Endothelial cell of umbilical vein (primary cell): ENCODE results near the gene FRY. TPM values are rescaled to one million over a fixed set of nuclear protein-coding genes. Genes with fewer than 3 reads are reported as not detected.

Experiments used
- BruUV-seq: library from RNA; stranded (reverse); fragments of 400-500 nt; replicated peaks from 2 replicates; lab custom pipeline; 2021; lab: Mats Ljungman, UMichigan
- CTCF ChIA-PET: fragments of 300-600, 350-600 bp; sonication (Branson Sonifier 250); formaldehyde crosslinking; loops from one replicate; lab custom pipeline; 2021; ENCODE audit warnings: antibody characterized with exemption, inconsistent platforms; lab: Charles Lee
- POLR2A ChIA-PET: fragments of 300-600, 350-600 bp; sonication (Branson Sonifier 250); formaldehyde crosslinking; loops from one replicate; lab custom pipeline; 2021; ENCODE audit warnings: antibody characterized with exemption, inconsistent platforms; lab: Charles Lee
- DNase-seq: peaks from one replicate; pipeline ENCODE4 v3.0.0-alpha.2; 2011; ENCODE audit warnings: low read depth, low spot score
- FAIRE-seq: peaks from 2 replicates; lab custom pipeline; 2011; peaks lifted over from hg19 to GRCh38; lab: Jason Lieb, UNC
- H2AFZ ChIP-seq: 2 replicates; pipeline ENCODE4 v1.6.0; 2012; ENCODE audit warnings: low read depth, low read length, control low read depth, inconsistent platforms
- H3K27ac ChIP-seq: 2 replicates; pipeline ENCODE4 v1.5.1; 2011; ENCODE audit warnings: low read depth, mild to moderate bottlenecking, control low read depth, low read length, moderate library complexity; ENCODE audit not compliant: insufficient read depth
- H3K27me3 ChIP-seq, 2 experiments: 2 replicates each; pipeline versions ENCODE4 v1.6.0 to v1.6.1; 2011; ENCODE audit warnings: low read length in 2 of 2, mixed read lengths in 1 of 2; ENCODE audit not compliant: control insufficient read depth in 2 of 2, insufficient read depth in 2 of 2
- H3K36me3 ChIP-seq, 2 experiments: 2 replicates in 1 of 2; 3 replicates in 1 of 2; pipeline ENCODE4 v1.5.1; 2011; ENCODE audit warnings: low read length in 2 of 2, mild to moderate bottlenecking in 1 of 2, moderate library complexity in 1 of 2; ENCODE audit not compliant: control insufficient read depth in 2 of 2, insufficient read depth in 2 of 2; ENCODE audit errors: extremely low read depth in 1 of 2
- H3K4me1 ChIP-seq: 3 replicates; pipeline ENCODE4 v1.5.1; 2011; ENCODE audit warnings: mild to moderate bottlenecking, low read length; ENCODE audit not compliant: control insufficient read depth, insufficient read depth; ENCODE audit errors: extremely low read depth
- H3K4me2 ChIP-seq: 2 replicates; pipeline ENCODE4 v1.6.1; 2011; ENCODE audit warnings: low read length, control low read depth, mixed read lengths; ENCODE audit not compliant: insufficient read depth
- H3K4me3 ChIP-seq, 3 experiments: fragments of 200-600 bp in 1 of 3; sonication (generic), shearing (Covaris generic) in 1 of 3; replicated peaks in 1 of 3; 2 replicates each; pipeline ENCODE4 v1.5.1; 2011 to 2016; ENCODE audit warnings: control low read depth in 3 of 3, low read length in 3 of 3, mild to moderate bottlenecking in 2 of 3, inconsistent platforms in 1 of 3, low read depth in 1 of 3, moderate library complexity in 1 of 3; ENCODE audit not compliant: insufficient read depth in 1 of 3
- H3K79me2 ChIP-seq: 2 replicates; pipeline ENCODE4 v1.6.0; 2012; ENCODE audit warnings: low read length, inconsistent platforms; ENCODE audit not compliant: control insufficient read depth, insufficient read depth
- H3K9ac ChIP-seq: replicated peaks from 2 replicates; pipeline ENCODE3; 2011; ENCODE audit warnings: low read length, control low read depth; ENCODE audit not compliant: insufficient read depth; ENCODE audit errors: extremely low read depth
- H3K9me1 ChIP-seq: replicated peaks from 3 replicates; pipeline ENCODE4 v1.6.0; 2011; ENCODE audit warnings: mild to moderate bottlenecking, low read length; ENCODE audit not compliant: control insufficient read depth, insufficient read depth; ENCODE audit errors: extremely low read depth
- H3K9me3 ChIP-seq: replicated peaks from 2 replicates; pipeline ENCODE4 v1.5.1; 2012; ENCODE audit warnings: low read length, inconsistent platforms; ENCODE audit not compliant: control insufficient read depth, insufficient read depth
- H4K20me1 ChIP-seq: replicated peaks from 2 replicates; pipeline ENCODE3; 2011; ENCODE audit warnings: mild to moderate bottlenecking, low read length; ENCODE audit not compliant: control insufficient read depth, insufficient read depth; ENCODE audit errors: extremely low read depth
- EZH2 ChIP-seq: IDR thresholded peaks from 2 replicates; pipeline ENCODE4 v1.6.1; 2012; ENCODE audit warnings: borderline replicate concordance, low read depth, mild to moderate bottlenecking, moderate library complexity, low read length, inconsistent platforms; ENCODE audit not compliant: severe bottlenecking
- FOS ChIP-seq: IDR thresholded peaks from 2 replicates; pipeline ENCODE4 v1.6.1; 2011; ENCODE audit warnings: mild to moderate bottlenecking, low read length, moderate library complexity, borderline replicate concordance; ENCODE audit not compliant: insufficient read depth
- GATA2 ChIP-seq: IDR thresholded peaks from 2 replicates; pipeline ENCODE4 v1.7.0; 2011; ENCODE audit warnings: low read depth, mild to moderate bottlenecking, moderate library complexity, mixed read lengths, low read length; ENCODE audit not compliant: insufficient read length, insufficient read depth
- JUN ChIP-seq: IDR thresholded peaks from 2 replicates; pipeline ENCODE4 v1.6.1; 2011; ENCODE audit warnings: borderline replicate concordance, low read depth; ENCODE audit not compliant: insufficient read length, insufficient read depth
- MYC ChIP-seq: IDR thresholded peaks from one replicate; pipeline ENCODE4 v1.6.1; 2011; ENCODE audit warnings: mild to moderate bottlenecking, low read depth, low read length
- POLR2A ChIP-seq: IDR thresholded peaks from 2 replicates; pipeline ENCODE4 v1.6.1; 2012; ENCODE audit warnings: low read depth, mild to moderate bottlenecking, control low read depth, low read length
- POLR2AphosphoS5 ChIP-seq: IDR thresholded peaks from 2 replicates; pipeline ENCODE4 v1.6.1; 2012; ENCODE audit warnings: low read depth, mild to moderate bottlenecking, control low read depth, low read length, moderate library complexity; ENCODE audit not compliant: insufficient read depth
- dilution Hi-C: fragments of 300-500 bp; cut with MboI; formaldehyde crosslinking; loops from one replicate; pipeline ENCODE4 v1.15.0; 2019; ENCODE audit warnings: low sequenced_read_pairs; ENCODE audit not compliant: extremely low pct_ligation_motif_present
- intact Hi-C: fragments of 100-400 bp; cut with micrococcal nuclease; formaldehyde crosslinking; loops from one replicate; pipeline ENCODE4 v1.10.0; 2022
- polyA plus RNA-seq, 4 experiments: library from polyadenylated mRNA; depleted of rRNA in 3 of 4; stranded (reverse) in 3 of 4; unstranded in 1 of 4; fragments of >200 nt; gene quantifications; 2 replicates each; pipeline versions ENCODE4 v1.2.1 to v1.2.3, GENCODE V29; 2011 to 2012; ENCODE audit warnings: missing spikeins in 1 of 4
- total RNA-seq: library from RNA; stranded (reverse); gene quantifications from 2 replicates; pipeline ENCODE4 v1.2.3, GENCODE V29; 2021
- TF ChIP-seq, protein P1 (sequence below), 2 donors: IDR thresholded peaks; 1 replicate in 1 of 2; 2 replicates in 1 of 2; pipeline ENCODE4 v1.5.1; 2011; ENCODE audit warnings: low read length in 2 of 2, mild to moderate bottlenecking in 2 of 2, moderate library complexity in 2 of 2, control low read depth in 1 of 2, inconsistent platforms in 1 of 2, low read depth in 1 of 2; ENCODE audit not compliant: insufficient read depth in 1 of 2; ENCODE audit errors: extremely low read depth in 1 of 2
- TF ChIP-seq, protein P2 (sequence below): IDR thresholded peaks from 2 replicates; pipeline ENCODE4 v1.6.1; 2011; ENCODE audit not compliant: insufficient read depth, insufficient read length

FRY gene
- total and polyA plus RNA-seq, 2 donors (not counting 3 experiments of a cell fraction or from before 2014, with no cell fraction given): 57.3 to 75.8 TPM

DNA sequence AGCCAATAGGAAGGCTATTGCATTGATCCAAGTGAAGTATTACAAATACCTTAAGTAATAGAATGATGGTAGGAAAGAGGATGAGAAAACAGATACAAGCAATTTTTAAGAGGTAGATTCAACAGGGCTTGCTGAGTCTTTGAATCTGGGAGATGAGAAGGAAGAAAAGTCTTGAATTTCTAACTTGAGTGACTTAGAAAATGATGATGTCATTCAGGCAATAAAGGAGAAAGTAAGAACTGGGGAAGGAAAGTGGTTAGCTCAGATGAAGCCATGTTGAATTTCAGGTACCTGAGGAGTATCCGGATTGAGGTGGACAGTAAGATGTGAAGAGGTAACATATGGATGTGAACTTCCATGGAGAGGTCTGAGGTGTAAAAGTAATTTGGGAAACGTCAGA lies 15.5 kb upstream of the FRY start:
- H3K36me3 ChIP-seq: no peaks in the 10 kb centered on the region
- H3K4me1 ChIP-seq: no peaks in the 10 kb centered on the region
- H3K79me2 ChIP-seq: no peaks in the 10 kb centered on the region
- dilution Hi-C loops (no loop called here), intact Hi-C loops (no loop called here)
- H3K9me3 ChIP-seq: no peaks in the 10 kb centered on the region
- H3K27me3 ChIP-seq: peaks cover 0 to 10% of the 10 kb centered on the region in 2 experiments
- H3K4me3 ChIP-seq: no peak overlapping the region
- no TSS peak for BruUV-seq
- H4K20me1 ChIP-seq: no peaks in the 10 kb centered on the region
- no peaks in the 10 kb centered on the region for H3K9me1 ChIP-seq
- ChIA-PET POLR2A (no interaction called here), CTCF (interaction anchor here (1.3 to 4.3 kb wide), 2 partner anchors 106 to 565 kb away, joined by 4 to 16 read pairs; no protein-coding TSS in a partner anchor)
- H2AFZ ChIP-seq: no peak overlapping the region
- H3K4me2 ChIP-seq: no peak overlapping the region
- DNase-seq (no peak), FAIRE-seq (no peak)
- H3K27ac ChIP-seq: no peak overlapping the region
- no peak for TF ChIP-seq JUN
- TF ChIP-seq, protein P1, sequence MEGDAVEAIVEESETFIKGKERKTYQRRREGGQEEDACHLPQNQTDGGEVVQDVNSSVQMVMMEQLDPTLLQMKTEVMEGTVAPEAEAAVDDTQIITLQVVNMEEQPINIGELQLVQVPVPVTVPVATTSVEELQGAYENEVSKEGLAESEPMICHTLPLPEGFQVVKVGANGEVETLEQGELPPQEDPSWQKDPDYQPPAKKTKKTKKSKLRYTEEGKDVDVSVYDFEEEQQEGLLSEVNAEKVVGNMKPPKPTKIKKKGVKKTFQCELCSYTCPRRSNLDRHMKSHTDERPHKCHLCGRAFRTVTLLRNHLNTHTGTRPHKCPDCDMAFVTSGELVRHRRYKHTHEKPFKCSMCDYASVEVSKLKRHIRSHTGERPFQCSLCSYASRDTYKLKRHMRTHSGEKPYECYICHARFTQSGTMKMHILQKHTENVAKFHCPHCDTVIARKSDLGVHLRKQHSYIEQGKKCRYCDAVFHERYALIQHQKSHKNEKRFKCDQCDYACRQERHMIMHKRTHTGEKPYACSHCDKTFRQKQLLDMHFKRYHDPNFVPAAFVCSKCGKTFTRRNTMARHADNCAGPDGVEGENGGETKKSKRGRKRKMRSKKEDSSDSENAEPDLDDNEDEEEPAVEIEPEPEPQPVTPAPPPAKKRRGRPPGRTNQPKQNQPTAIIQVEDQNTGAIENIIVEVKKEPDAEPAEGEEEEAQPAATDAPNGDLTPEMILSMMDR (IDR thresholded peaks at IDR 0.05; ENCODE audit: extremely low read depth in 1 of 2, insufficient read depth in 1 of 2, low read depth in 1 of 2, low read length in 2 of 2): no peak
- TF ChIP-seq POLR2A: no peak
- TF ChIP-seq GATA2: no peak
- no peak for TF ChIP-seq MYC
- TF ChIP-seq, protein P2, sequence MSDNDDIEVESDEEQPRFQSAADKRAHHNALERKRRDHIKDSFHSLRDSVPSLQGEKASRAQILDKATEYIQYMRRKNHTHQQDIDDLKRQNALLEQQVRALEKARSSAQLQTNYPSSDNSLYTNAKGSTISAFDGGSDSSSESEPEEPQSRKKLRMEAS: no peak
- TF ChIP-seq FOS: no peak
- no peak for TF ChIP-seq EZH2
- TF ChIP-seq POLR2AphosphoS5: no peak
- no peak overlapping the region for H3K9ac ChIP-seq
